SK-N-SH treated with all-trans-retinoic acid at 6 μM for 48 hours (cell line): ENCODE results near the gene RGS6.
"Not testable (repeated sequence)": the region's sequence is repeated elsewhere in the genome, so short reads cannot be mapped to it uniquely, and the experiment has no call there.

Experiments
- ATAC-seq: fragments of 200-7000 bp; cut with Tn5 transposase; 3 replicates; pipeline ENCODE4 v1.9.1; 2020; ENCODE audit warnings: mild to moderate bottlenecking, moderate library complexity
- ARNTL ChIP-seq: fragments of 450-650 bp; formaldehyde crosslinking; IDR thresholded peaks from 2 replicates; pipeline ENCODE4 v1.5.0; 2020; ENCODE audit warnings: low read depth, mild to moderate bottlenecking, moderate library complexity, borderline replicate concordance
- BACH2 ChIP-seq: fragments of 250-450 bp; sonication (Bioruptor Pico); IDR thresholded peaks from 2 replicates; pipeline ENCODE4 v1.9.0; 2021; ENCODE audit warnings: mild to moderate bottlenecking, borderline replicate concordance
- CSDC2 ChIP-seq: fragments of 250-450 bp; sonication (Bioruptor Pico); IDR thresholded peaks from 2 replicates; pipeline ENCODE4 v1.5.0; 2020; ENCODE audit warnings: mild to moderate bottlenecking, moderate library complexity
- ESRRG ChIP-seq: fragments of 250-450 bp; sonication (Bioruptor Pico); IDR thresholded peaks from 2 replicates; pipeline ENCODE4 v1.6.1; 2021; ENCODE audit warnings: mild to moderate bottlenecking
- GLIS3 ChIP-seq: fragments of 250-450 bp; sonication (Bioruptor Pico); IDR thresholded peaks from 2 replicates; pipeline ENCODE4 v1.5.0; 2020; ENCODE audit warnings: mild to moderate bottlenecking, moderate library complexity
- ISL1 ChIP-seq: fragments of 250-450 bp; sonication (Bioruptor Pico); IDR thresholded peaks from 2 replicates; pipeline ENCODE4 v2.1.2; 2022; ENCODE audit warnings: mild to moderate bottlenecking, moderate library complexity
- OSR1 ChIP-seq: fragments of 250-450 bp; sonication (Bioruptor Pico); IDR thresholded peaks from 2 replicates; pipeline ENCODE4 v1.8.0; 2022; ENCODE audit warnings: moderate library complexity, mild to moderate bottlenecking, inconsistent platforms
- PPARA ChIP-seq: fragments of 250-450 bp; sonication (Bioruptor Pico); IDR thresholded peaks from 2 replicates; pipeline ENCODE4 v1.5.0; 2020; ENCODE audit warnings: mild to moderate bottlenecking, borderline replicate concordance
- RARB ChIP-seq: fragments of 250-450 bp; sonication (Bioruptor Pico); IDR thresholded peaks from 2 replicates; pipeline ENCODE4 v1.8.0; 2021; ENCODE audit warnings: mild to moderate bottlenecking, moderate library complexity
- SNAI2 ChIP-seq: fragments of 250-450 bp; sonication (Bioruptor Pico); IDR thresholded peaks from 2 replicates; pipeline ENCODE4 v1.5.0; 2020; ENCODE audit warnings: mild to moderate bottlenecking, moderate library complexity
- TCF4 ChIP-seq: fragments of 250-450 bp; sonication (Bioruptor Pico); IDR thresholded peaks from 2 replicates; pipeline ENCODE4 v1.8.0; 2021; ENCODE audit warnings: mild to moderate bottlenecking, moderate library complexity, borderline replicate concordance
- TOX ChIP-seq: fragments of 250-450 bp; sonication (Bioruptor Pico); IDR thresholded peaks from 2 replicates; pipeline ENCODE4 v1.8.0; 2021; ENCODE audit warnings: mild to moderate bottlenecking, moderate library complexity, borderline replicate concordance
- ZC3H10 ChIP-seq: fragments of 250-450 bp; sonication (Bioruptor Pico); IDR thresholded peaks from 2 replicates; pipeline ENCODE4 v1.5.1; 2021; ENCODE audit warnings: mild to moderate bottlenecking, moderate library complexity
- ZFP3 ChIP-seq: fragments of 250-450 bp; sonication (Bioruptor Pico); IDR thresholded peaks from 2 replicates; pipeline ENCODE4 v1.5.0; 2020; ENCODE audit warnings: mild to moderate bottlenecking, moderate library complexity
- ZFP30 ChIP-seq: fragments of 450-650 bp; formaldehyde crosslinking; IDR thresholded peaks from 2 replicates; pipeline ENCODE4 v1.5.0; 2022; ENCODE audit warnings: mild to moderate bottlenecking, moderate library complexity
- ZNF565 ChIP-seq: fragments of 450-650 bp; formaldehyde crosslinking; conservative IDR thresholded peaks from 2 replicates; pipeline ENCODE4 v1.5.0; 2020; ENCODE audit warnings: low read depth, mild to moderate bottlenecking, moderate library complexity
- ZNF70 ChIP-seq: fragments of 450-650 bp; formaldehyde crosslinking; IDR thresholded peaks from 2 replicates; pipeline ENCODE4 v1.5.0; 2020; ENCODE audit warnings: mild to moderate bottlenecking, moderate library complexity
- ZNF8 ChIP-seq: fragments of 450-650 bp; formaldehyde crosslinking; IDR thresholded peaks from 2 replicates; pipeline ENCODE4 v1.5.0; 2020; ENCODE audit warnings: mild to moderate bottlenecking, moderate library complexity
- TF ChIP-seq, protein P1 (sequence below): fragments of 250-450 bp; sonication (Bioruptor Pico); IDR thresholded peaks from 2 replicates; pipeline ENCODE4 v1.8.0; 2020; ENCODE audit warnings: mild to moderate bottlenecking, moderate library complexity, borderline replicate concordance
- TF ChIP-seq, protein P2 (sequence below): fragments of 250-450 bp; sonication (Bioruptor Pico); IDR thresholded peaks from 2 replicates; pipeline ENCODE4 v1.5.0; 2020; ENCODE audit warnings: mild to moderate bottlenecking, moderate library complexity
- TF ChIP-seq, protein P3 (sequence below): fragments of 250-450 bp; sonication (Bioruptor Pico); IDR thresholded peaks from 2 replicates; pipeline ENCODE4 v1.5.1; 2021; ENCODE audit warnings: mild to moderate bottlenecking, moderate library complexity
- TF ChIP-seq, protein P4 (sequence below): fragments of 250-450 bp; sonication (Bioruptor Pico); IDR thresholded peaks from 2 replicates; pipeline ENCODE4 v1.8.0; 2021; ENCODE audit warnings: low read depth, mild to moderate bottlenecking, moderate library complexity, borderline replicate concordance
- TF ChIP-seq, protein P5 (sequence below): fragments of 250-450 bp; sonication (Bioruptor Pico); IDR thresholded peaks from 2 replicates; pipeline ENCODE4 v1.5.1; 2020; ENCODE audit warnings: low read depth, mild to moderate bottlenecking, moderate library complexity

RGS6 gene

DNA sequence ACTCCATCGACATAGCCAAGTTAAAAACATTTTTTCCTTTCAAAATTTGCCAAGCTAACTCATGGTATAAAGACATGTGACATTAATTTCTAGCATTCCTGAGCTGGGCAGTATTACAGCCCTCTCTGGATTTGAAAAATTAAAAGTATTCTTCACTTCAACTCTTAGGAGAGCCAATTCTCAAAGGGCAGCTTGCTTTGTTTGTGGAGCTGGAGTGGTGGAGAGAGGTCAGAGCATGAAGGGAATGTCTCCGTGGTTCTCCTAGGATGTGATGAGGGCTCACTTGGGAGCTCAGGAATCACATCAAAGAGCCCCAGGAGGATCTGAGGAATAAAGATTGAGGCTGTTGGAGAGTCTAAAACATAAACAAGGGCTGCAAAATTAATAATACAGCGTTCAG is 46.9 kb upstream of the RGS6 start:
- no peak for ATAC-seq
- no peak for TF ChIP-seq ZFP3 (CRISPR knock-in tag)
- no peak for TF ChIP-seq ZC3H10 (CRISPR knock-in tag)
- TF ChIP-seq, protein P1, sequence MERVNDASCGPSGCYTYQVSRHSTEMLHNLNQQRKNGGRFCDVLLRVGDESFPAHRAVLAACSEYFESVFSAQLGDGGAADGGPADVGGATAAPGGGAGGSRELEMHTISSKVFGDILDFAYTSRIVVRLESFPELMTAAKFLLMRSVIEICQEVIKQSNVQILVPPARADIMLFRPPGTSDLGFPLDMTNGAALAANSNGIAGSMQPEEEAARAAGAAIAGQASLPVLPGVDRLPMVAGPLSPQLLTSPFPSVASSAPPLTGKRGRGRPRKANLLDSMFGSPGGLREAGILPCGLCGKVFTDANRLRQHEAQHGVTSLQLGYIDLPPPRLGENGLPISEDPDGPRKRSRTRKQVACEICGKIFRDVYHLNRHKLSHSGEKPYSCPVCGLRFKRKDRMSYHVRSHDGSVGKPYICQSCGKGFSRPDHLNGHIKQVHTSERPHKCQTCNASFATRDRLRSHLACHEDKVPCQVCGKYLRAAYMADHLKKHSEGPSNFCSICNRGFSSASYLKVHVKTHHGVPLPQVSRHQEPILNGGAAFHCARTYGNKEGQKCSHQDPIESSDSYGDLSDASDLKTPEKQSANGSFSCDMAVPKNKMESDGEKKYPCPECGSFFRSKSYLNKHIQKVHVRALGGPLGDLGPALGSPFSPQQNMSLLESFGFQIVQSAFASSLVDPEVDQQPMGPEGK (CRISPR knock-in tag) = no peak
- TF ChIP-seq SNAI2 (CRISPR knock-in tag) = no peak
- no peak for TF ChIP-seq ISL1 (CRISPR knock-in tag)
- TF ChIP-seq RARB (CRISPR knock-in tag) = no peak
- TF ChIP-seq ZNF8 (CRISPR knock-in tag) = no peak
- TF ChIP-seq BACH2 (CRISPR knock-in tag) = no peak
- TF ChIP-seq ZNF70 (CRISPR knock-in tag) = no peak
- TF ChIP-seq ARNTL = no peak
- TF ChIP-seq TOX = no peak
- no peak for TF ChIP-seq ZNF565 (CRISPR knock-in tag)
- no peak for TF ChIP-seq CSDC2 (CRISPR knock-in tag)

DNA sequence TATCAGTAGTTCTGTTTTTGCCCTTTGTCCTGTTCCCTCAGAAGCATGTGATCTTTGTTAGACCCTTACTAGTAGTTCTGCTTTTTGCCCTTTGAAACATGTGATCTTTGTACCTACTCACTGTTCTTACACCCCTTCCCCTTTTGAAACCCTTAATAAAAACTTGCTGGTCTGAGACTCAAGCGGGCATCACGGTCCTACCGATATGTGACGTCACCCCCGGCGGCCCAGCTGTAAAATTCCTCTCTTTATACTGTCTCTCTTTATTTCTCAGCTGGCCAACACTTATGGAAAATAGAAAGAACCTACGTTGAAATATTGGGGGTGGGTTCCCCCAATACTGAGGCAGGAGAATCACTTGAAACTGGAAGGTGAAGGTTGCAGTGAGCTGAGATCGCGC is 44.4 kb upstream of the RGS6 start:
- ATAC-seq = not testable (repeated sequence)

DNA sequence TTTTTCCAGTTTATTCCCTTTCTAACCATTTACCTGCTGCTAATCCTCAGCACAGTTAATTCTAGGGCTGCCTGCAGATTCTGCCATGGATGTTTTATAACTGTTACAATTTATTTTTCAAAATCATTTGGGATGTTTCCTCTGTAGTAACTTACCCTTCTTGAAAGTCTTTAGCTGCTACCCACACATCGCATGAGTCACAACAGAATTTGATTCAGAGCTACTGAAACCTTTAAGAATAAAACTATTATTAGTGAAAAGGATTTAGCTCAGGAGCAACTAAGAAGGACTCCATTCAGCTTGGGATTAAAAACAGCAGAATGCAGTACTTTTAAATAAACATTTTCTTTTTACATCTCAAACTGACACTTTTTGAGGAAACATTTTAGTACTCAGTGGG is 41.7 kb upstream of the RGS6 start:
- ATAC-seq = no peak
- TF ChIP-seq GLIS3 = no peak
- TF ChIP-seq, protein P2, sequence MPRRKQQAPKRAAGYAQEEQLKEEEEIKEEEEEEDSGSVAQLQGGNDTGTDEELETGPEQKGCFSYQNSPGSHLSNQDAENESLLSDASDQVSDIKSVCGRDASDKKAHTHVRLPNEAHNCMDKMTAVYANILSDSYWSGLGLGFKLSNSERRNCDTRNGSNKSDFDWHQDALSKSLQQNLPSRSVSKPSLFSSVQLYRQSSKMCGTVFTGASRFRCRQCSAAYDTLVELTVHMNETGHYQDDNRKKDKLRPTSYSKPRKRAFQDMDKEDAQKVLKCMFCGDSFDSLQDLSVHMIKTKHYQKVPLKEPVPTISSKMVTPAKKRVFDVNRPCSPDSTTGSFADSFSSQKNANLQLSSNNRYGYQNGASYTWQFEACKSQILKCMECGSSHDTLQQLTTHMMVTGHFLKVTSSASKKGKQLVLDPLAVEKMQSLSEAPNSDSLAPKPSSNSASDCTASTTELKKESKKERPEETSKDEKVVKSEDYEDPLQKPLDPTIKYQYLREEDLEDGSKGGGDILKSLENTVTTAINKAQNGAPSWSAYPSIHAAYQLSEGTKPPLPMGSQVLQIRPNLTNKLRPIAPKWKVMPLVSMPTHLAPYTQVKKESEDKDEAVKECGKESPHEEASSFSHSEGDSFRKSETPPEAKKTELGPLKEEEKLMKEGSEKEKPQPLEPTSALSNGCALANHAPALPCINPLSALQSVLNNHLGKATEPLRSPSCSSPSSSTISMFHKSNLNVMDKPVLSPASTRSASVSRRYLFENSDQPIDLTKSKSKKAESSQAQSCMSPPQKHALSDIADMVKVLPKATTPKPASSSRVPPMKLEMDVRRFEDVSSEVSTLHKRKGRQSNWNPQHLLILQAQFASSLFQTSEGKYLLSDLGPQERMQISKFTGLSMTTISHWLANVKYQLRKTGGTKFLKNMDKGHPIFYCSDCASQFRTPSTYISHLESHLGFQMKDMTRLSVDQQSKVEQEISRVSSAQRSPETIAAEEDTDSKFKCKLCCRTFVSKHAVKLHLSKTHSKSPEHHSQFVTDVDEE (CRISPR knock-in tag) = no peak
- TF ChIP-seq BACH2 (CRISPR knock-in tag) = no peak
- TF ChIP-seq OSR1 (CRISPR knock-in tag) = no peak
- no peak for TF ChIP-seq ZFP3 (CRISPR knock-in tag)
- TF ChIP-seq ZFP30 = no peak
- TF ChIP-seq ZNF70 (CRISPR knock-in tag) = no peak
- no peak for TF ChIP-seq SNAI2 (CRISPR knock-in tag)
- TF ChIP-seq TOX = no peak
- TF ChIP-seq, protein P3, sequence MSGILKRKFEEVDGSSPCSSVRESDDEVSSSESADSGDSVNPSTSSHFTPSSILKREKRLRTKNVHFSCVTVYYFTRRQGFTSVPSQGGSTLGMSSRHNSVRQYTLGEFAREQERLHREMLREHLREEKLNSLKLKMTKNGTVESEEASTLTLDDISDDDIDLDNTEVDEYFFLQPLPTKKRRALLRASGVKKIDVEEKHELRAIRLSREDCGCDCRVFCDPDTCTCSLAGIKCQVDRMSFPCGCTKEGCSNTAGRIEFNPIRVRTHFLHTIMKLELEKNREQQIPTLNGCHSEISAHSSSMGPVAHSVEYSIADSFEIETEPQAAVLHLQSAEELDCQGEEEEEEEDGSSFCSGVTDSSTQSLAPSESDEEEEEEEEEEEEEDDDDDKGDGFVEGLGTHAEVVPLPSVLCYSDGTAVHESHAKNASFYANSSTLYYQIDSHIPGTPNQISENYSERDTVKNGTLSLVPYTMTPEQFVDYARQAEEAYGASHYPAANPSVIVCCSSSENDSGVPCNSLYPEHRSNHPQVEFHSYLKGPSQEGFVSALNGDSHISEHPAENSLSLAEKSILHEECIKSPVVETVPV = no peak
- TF ChIP-seq ZNF8 (CRISPR knock-in tag) = no peak
- TF ChIP-seq, protein P4, sequence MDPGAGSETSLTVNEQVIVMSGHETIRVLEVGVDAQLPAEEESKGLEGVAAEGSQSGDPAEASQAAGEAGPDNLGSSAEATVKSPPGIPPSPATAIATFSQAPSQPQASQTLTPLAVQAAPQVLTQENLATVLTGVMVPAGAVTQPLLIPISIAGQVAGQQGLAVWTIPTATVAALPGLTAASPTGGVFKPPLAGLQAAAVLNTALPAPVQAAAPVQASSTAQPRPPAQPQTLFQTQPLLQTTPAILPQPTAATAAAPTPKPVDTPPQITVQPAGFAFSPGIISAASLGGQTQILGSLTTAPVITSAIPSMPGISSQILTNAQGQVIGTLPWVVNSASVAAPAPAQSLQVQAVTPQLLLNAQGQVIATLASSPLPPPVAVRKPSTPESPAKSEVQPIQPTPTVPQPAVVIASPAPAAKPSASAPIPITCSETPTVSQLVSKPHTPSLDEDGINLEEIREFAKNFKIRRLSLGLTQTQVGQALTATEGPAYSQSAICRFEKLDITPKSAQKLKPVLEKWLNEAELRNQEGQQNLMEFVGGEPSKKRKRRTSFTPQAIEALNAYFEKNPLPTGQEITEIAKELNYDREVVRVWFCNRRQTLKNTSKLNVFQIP (CRISPR knock-in tag) = no peak
- TF ChIP-seq ZNF565 (CRISPR knock-in tag) = no peak
- no peak for TF ChIP-seq ESRRG (CRISPR knock-in tag)
- TF ChIP-seq ARNTL = no peak
- TF ChIP-seq ISL1 (CRISPR knock-in tag) = no peak
- TF ChIP-seq CSDC2 (CRISPR knock-in tag) = no peak
- TF ChIP-seq PPARA (CRISPR knock-in tag) = no peak
- TF ChIP-seq RARB (CRISPR knock-in tag) = no peak
- TF ChIP-seq TCF4 (CRISPR knock-in tag) = no peak
- TF ChIP-seq, all 23 proteins: peak for 0

DNA sequence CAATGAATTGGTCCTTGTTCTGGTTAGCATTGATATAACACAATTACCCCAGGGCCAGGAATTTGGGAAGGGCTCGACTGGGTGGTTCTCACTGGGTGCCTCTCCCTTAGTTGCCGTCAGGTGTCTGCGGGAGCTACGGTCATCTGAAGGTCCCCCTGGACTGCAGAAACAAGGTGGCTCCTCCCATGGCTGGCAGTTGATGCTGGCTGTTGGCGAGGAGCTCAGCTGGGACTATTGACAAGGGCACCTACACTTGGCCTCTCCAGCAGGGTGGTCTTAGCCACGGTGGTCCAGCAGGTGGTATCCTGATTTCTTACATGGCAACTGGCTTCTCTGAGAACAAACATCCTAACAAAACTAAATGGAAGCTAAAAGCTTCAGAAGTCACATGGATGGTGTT is 41.0 kb upstream of the RGS6 start:
- ATAC-seq = no peak
- TF ChIP-seq OSR1 (CRISPR knock-in tag) = no peak
- TF ChIP-seq PPARA (CRISPR knock-in tag) = no peak
- TF ChIP-seq ARNTL = no peak
- no peak for TF ChIP-seq ESRRG (CRISPR knock-in tag)
- TF ChIP-seq, protein P5, sequence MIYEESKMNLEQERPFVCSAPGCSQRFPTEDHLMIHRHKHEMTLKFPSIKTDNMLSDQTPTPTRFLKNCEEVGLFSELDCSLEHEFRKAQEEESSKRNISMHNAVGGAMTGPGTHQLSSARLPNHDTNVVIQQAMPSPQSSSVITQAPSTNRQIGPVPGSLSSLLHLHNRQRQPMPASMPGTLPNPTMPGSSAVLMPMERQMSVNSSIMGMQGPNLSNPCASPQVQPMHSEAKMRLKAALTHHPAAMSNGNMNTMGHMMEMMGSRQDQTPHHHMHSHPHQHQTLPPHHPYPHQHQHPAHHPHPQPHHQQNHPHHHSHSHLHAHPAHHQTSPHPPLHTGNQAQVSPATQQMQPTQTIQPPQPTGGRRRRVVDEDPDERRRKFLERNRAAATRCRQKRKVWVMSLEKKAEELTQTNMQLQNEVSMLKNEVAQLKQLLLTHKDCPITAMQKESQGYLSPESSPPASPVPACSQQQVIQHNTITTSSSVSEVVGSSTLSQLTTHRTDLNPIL (CRISPR knock-in tag) = no peak
- TF ChIP-seq, protein P2 (CRISPR knock-in tag) = no peak
- no peak for TF ChIP-seq GLIS3
- TF ChIP-seq ZNF70 (CRISPR knock-in tag) = no peak
- TF ChIP-seq SNAI2 (CRISPR knock-in tag) = no peak
- no peak for TF ChIP-seq ZFP30
- TF ChIP-seq ZNF565 (CRISPR knock-in tag) = no peak
